Measurements from ENCODE around the gene RNASEH2B.

- TF ChIP-seq CTCF (IDR thresholded peaks at IDR 0.05; ENCODE audit: borderline replicate concordance, extremely low read depth, low read length, poor library complexity, severe bottlenecking): no peak
- TF ChIP-seq EZH2 (IDR thresholded peaks at IDR 0.05; ENCODE audit: borderline replicate concordance, low read depth, low read length, severe bottlenecking): no peak
Measured at GRCh38 chr13:50955241-50955640, 45.6 kb downstream of the RNASEH2B start.

Data from DND-41 (cell line).